HPDE6-E6E7 (cell line): ENCODE measurements around the gene CREBRF.
"Not testable (repeated sequence)": the region's sequence is repeated elsewhere in the genome, so short reads cannot be mapped to it uniquely, and the experiment has no call there.

Source experiments
- DNase-seq: peaks from one replicate; pipeline ENCODE4 v3.0.0; 2011; ENCODE audit warnings: missing footprints; ENCODE audit errors: extremely low spot score

CREBRF gene

DNA sequence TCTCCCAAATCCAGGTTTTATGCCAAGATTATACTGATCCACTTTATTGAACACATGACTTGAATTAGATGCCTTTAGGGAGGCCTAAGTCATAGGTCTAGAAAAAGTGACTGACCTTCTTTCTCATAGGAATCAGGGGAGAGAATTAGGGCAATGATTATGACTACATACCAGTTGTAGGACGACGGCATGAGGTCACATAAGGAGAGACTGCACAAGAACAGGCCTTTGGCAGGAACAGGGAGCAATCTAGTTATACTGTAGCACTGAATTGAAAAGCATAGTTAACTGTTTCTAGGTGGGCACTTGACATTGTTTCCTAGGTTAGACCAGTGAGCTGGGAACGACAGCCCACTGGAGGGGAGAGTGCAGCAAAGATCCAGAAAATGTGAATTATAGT lies 22.7 kb downstream of the CREBRF start:
- DNase-seq = no peak

GRCh38 chr5:173089581-173089980 lies 33.4 kb downstream of the CREBRF start:
- DNase-seq = no peak

- no peak for DNase-seq
Observed at GRCh38 chr5:173090639-173091038, 34.5 kb downstream of the CREBRF start.

GRCh38 chr5:173091981-173092380 lies 35.8 kb downstream of the CREBRF start:
- DNase-seq = no peak

GRCh38 chr5:173093606-173094005 lies 37.5 kb downstream of the CREBRF start:
- DNase-seq = no peak

- no peak for DNase-seq
Observed at GRCh38 chr5:173094012-173094661, 38.0 kb downstream of the CREBRF start.

DNA sequence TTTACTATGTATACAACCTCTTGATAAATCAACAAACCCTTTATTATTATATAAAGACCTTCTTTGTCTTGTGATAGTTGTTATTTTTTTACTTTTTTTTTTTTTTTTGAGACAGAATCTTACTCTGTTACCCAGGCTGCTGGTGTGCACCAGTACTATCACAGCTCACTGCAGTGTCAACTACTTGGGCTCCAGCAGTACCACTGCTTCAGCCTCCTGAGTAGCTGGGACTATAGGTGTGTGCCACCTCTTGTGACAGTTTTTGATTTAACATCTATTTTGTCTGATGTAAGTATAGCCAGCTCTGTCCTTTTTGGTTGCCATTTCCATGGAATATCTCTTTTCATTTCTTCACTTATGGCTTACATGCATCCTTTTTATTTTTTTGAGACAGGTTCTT lies 42.6 kb downstream of the CREBRF start:
- no peak for DNase-seq

GRCh38 chr5:173099461-173099860 lies 43.3 kb downstream of the CREBRF start:
- DNase-seq = no peak

DNA sequence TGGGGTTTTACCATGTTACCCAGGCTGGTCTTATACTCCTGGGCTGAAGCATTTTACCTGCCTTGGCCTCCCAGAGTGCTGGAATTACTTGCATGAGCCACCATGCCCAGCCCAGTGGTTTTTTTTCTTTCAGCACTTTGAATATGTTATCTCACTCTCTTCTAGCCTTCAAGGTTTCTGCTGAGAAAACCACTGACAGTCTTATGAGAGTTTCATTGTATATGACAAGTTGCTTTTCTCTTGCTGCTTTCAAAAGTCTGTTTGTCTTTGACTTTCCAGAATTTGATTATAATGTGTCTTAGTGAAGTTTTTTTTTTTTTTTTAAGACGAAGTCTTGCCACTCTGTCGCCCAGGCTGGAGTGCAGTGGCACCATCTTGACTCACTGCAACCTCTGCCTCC lies 45.1 kb downstream of the CREBRF start:
- DNase-seq = no peak

- DNase-seq = no peak
Observed at GRCh38 chr5:173103411-173103810, 47.3 kb downstream of the CREBRF start.

DNA sequence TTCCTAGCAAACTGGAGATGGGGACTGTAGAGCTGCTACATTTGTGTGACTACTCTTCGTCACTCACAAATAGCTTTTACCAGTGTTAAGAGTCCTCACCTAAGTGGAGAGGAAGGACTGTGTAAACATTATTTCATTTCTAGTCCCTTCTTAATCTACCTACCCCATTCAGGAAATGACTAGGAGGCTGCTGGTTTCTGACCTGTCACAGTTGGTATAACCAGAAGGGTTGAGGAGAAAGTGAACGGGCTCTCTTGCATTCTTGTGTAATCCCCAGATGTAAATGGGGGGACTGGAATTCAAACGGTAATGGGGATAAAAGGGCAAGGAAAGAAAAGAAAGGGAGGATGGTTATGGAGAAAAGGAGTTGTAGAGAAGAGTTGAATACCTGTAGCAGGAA lies 52.8 kb downstream of the CREBRF start:
- DNase-seq = no peak

DNA sequence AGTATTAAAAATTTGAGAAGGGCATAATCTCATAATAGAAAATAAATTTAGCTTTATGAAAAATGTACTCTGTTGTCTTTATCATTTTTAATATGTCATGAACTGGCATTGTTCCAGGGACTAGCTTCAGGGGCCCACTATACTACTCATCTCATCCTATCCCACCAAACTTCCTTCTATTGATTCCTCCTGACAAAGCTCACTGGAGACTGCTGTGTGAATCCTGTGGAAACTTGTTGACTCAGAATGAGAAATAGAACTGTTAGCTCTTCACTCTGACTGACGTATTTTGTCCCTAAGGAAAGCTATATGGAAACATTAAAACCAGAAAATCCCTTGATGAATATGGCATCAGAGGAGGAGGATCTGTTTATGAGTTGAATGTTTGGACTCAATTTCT lies 58.4 kb downstream of the CREBRF start:
- DNase-seq = no peak

GRCh38 chr5:173119719-173120118 lies 63.6 kb downstream of the CREBRF start:
- DNase-seq = no peak

DNA sequence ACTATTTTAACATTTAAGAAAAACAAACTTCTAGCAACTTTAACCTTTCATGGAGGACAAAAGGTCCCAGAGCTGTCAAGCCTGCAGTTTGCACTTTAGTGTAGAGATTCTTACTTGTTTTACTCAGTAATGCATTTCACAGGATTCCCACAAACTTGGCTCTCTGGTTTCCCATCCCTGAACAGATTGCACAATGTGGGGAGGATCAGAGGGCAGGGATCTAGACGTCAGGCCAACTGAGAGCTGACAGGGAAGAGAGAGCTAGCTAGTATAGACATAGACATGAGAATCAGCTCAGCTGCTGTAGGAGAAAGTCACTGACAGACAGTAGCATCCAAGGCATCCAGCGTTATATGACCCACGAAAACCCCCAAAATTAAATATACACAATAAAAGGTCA lies 67.3 kb downstream of the CREBRF start:
- DNase-seq = no peak

DNA sequence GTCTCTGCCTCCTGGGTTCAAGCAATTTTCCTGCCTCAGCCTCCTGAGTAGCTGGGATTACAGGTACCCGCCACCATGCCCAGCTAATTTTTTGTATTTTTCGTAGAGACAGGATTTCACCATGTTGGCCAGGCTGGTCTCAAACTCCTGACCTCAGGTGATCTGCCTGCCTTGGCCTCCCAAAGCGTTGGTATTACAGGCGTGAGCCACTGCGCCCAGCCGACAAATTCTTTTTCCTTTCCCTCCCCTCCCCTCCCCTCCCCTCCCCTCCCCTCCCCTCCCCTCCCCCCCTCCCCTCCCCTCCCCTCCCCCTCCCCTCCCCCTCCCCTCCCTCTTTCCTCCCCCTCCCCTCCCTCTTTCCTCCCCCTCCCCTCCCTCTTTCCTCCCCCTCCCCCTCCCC lies 76.0 kb downstream of the CREBRF start:
- DNase-seq = not testable (repeated sequence)

GRCh38 chr5:173138707-173139106 lies 82.6 kb downstream of the CREBRF start:
- no peak for DNase-seq

DNA sequence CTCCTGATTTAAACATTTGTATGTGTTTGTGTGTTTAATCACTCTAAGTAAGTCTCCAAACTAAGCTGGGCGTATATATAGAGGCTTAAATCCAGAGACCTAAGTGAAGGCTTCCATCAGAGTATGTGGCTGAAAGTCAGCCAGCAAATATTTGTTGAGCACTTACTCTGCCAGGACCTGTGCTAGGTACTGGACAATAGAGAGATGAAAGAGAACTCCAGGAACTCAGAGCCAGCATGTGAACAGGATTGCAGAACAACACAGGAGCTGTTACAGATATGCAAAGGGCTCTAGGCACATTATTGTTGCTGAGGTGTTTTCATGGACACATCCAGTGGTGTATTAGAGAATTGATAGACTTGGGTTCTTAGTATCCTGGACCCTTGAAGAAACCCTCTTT lies 83.5 kb downstream of the CREBRF start:
- DNase-seq = no peak

DNA sequence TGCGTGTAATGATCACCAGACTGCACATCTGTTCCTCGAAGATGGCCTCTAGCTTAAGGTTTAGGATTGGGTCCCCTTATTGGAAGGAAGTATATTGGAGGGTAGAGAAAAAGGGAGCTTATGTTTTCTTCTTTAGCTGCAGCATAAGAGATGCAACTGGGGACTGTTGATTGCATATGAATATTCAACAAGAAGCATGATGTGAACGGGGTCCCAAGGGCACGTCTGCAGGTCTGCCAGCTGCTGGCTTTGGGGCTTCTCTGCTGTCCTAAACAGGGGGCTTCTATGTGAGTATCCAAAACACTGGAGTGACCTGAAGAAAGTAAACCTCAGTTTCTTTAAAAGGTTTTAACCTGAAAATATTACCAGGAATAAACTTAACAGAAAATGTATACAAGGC lies 84.6 kb downstream of the CREBRF start:
- no peak for DNase-seq

- DNase-seq = no peak
Observed at GRCh38 chr5:173143567-173143966, 87.4 kb downstream of the CREBRF start.

DNA sequence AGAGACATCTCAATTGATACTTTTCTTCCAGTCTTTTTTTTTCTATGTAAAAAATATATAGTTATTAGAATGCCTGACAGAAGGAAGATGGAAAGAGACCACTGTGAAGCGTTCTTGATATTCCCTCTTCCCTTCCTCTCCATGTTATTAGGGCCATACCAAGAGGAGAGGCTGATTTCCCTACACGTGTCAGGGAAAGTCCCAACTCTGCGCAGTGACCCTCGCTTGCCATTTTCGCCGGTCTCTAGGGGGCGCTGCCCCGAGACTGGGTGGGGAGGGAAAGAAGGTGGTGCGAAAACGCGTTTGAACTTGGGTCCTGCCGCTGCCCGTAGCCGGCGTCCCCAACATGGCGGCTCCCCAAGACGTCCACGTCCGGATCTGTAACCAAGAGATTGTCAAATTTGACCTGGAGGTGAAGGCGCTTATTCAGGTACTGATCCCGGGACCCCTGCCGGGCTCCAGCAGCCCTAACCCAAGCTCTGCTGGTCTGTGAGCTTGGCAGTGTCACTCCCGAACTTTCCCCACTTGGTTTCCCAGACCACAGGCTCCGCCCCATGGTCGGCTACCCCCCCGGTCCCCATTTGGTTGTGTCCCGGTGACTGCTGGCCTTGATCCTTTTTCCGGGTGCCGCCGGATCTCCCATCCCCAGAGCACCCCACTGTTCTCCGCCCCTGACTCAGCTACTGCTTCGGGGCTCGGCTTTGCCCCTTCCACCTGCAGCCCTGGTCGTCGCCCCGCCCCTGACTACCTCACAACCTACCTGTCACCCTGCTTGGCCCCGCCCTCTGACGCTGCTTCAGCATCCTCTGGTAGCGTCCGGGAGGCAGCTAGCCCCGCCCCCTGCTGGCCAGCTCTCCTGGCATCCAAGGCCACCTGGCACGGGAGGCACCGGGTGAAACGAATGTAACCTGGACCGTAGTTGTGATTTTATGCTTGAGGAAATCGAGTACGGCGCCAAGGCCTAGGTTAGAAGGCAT lies 88.3 kb downstream of the CREBRF start, which contains the start of gene BNIP1:
BNIP1 (plus strand) TSS at position 332 of the 977 bp plus-strand sequence; CDS start at position 347, 15 bp downstream.
- peak; percentile 98 for DNase-seq

- no peak for DNase-seq
Observed at GRCh38 chr5:173148354-173148753, 92.2 kb downstream of the CREBRF start.

- no peak for DNase-seq
Observed at GRCh38 chr5:173152547-173152946, 96.4 kb downstream of the CREBRF start.

GRCh38 chr5:173153842-173154241 lies 97.7 kb downstream of the CREBRF start:
- no peak for DNase-seq
